HepG2 (cell line): ENCODE measurements around the gene CCDC3. TPM values are rescaled to one million over a fixed set of nuclear protein-coding genes. Genes with fewer than 3 reads are reported as not detected.

Source experiments
- ATAC-seq: fragments of 200-7000 bp; cut with Tn5 transposase; 3 replicates; pipeline ENCODE4 v1.9.1; 2020; ENCODE audit warnings: mild to moderate bottlenecking, moderate library complexity
- BruUV-seq: library from RNA; stranded (reverse); fragments of 400-500 nt; replicated peaks from 2 replicates; lab custom pipeline; 2021; lab: Mats Ljungman, UMichigan
- CTCF ChIA-PET: fragments of 300-600 bp; formaldehyde crosslinking; extraction: SDS; loops from one replicate; lab custom pipeline; 2021; ENCODE audit warnings: low total read pairs, inconsistent platforms, low intra/inter-chr PET ratio; lab: Yijun Ruan, JAX
- POLR2A ChIA-PET: fragments of 350-600 bp; sonication (Branson Sonifier 250); formaldehyde crosslinking; loops from one replicate; lab custom pipeline; 2020; ENCODE audit warnings: antibody characterized with exemption, inconsistent platforms; lab: Yijun Ruan, JAX
- DNase-seq: peaks from one replicate; pipeline ENCODE4 v3.0.0-alpha.2; 2015; ENCODE audit warnings: low spot score
- FAIRE-seq: peaks from 3 replicates; lab custom pipeline; 2011; peaks lifted over from hg19 to GRCh38; lab: Jason Lieb, UNC
- H2AFZ ChIP-seq: one replicate; pipeline ENCODE4 v1.6.1; 2011; ENCODE audit warnings: low read length, inconsistent platforms
- H3K27ac ChIP-seq: fragments of 300-600 bp; 3 replicates; pipeline ENCODE4 v1.8.0; 2011; ENCODE audit warnings: mixed run types, mild to moderate bottlenecking, mixed read lengths, low read length, inconsistent platforms; ENCODE audit not compliant: insufficient read depth; ENCODE audit errors: extremely low read length
- H3K27me3 ChIP-seq, 2 experiments: fragments of 200-600 bp in 1 of 2; 2 replicates in 1 of 2; 3 replicates in 1 of 2; pipeline versions ENCODE4 v1.6.0 to v1.8.0; 2011; ENCODE audit warnings: low read length in 2 of 2, mild to moderate bottlenecking in 2 of 2, moderate library complexity in 2 of 2, inconsistent platforms in 1 of 2; ENCODE audit not compliant: insufficient read depth in 2 of 2, control insufficient read depth in 1 of 2
- H3K36me3 ChIP-seq, 2 experiments: fragments of 200-600 bp in 1 of 2; replicated peaks in 1 of 2; 2 replicates in 1 of 2; 3 replicates in 1 of 2; pipeline versions ENCODE4 v1.5.1 to v1.8.0; 2011; ENCODE audit warnings: low read length in 2 of 2, inconsistent platforms in 1 of 2; ENCODE audit not compliant: insufficient read depth in 2 of 2, control insufficient read depth in 1 of 2
- H3K4me1 ChIP-seq: 2 replicates; pipeline ENCODE4 v1.5.1; 2012; ENCODE audit warnings: low read length, inconsistent platforms; ENCODE audit not compliant: insufficient read depth
- H3K4me2 ChIP-seq: 2 replicates; pipeline ENCODE4 v1.6.0; 2011; ENCODE audit warnings: low read depth, low read length, inconsistent platforms
- H3K4me3 ChIP-seq, 3 experiments: fragments of 200-600 bp in 1 of 3; sonication (generic), shearing (Covaris generic) in 1 of 3; replicated peaks in 1 of 3; 2 replicates each; pipeline ENCODE4 v1.5.1; 2011 to 2016; ENCODE audit warnings: low read length in 3 of 3, inconsistent platforms in 2 of 3, low read depth in 2 of 3, mild to moderate bottlenecking in 2 of 3, control low read depth in 1 of 3, mixed read lengths in 1 of 3; ENCODE audit not compliant: insufficient read depth in 1 of 3
- H3K79me2 ChIP-seq: one replicate; pipeline ENCODE4 v1.6.1; 2011; ENCODE audit warnings: low read length, inconsistent platforms; ENCODE audit not compliant: insufficient read depth
- H3K9ac ChIP-seq: 2 replicates; pipeline ENCODE4 v1.6.0; 2011; ENCODE audit warnings: mild to moderate bottlenecking, low read depth, low read length, inconsistent platforms; ENCODE audit not compliant: insufficient read depth
- H3K9me3 ChIP-seq: 2 replicates; pipeline ENCODE4 v1.5.1; 2012; ENCODE audit warnings: mild to moderate bottlenecking, low read length
- H4K20me1 ChIP-seq: 2 replicates; pipeline ENCODE4 v1.6.0; 2011; ENCODE audit warnings: inconsistent platforms, mild to moderate bottlenecking, low read length, moderate library complexity; ENCODE audit not compliant: insufficient read depth
- HNF4A ChIP-seq: sonication (generic); formaldehyde crosslinking; IDR thresholded peaks from 2 replicates; pipeline ENCODE4 v1.4.0; 2020; ENCODE audit warnings: missing genetic modification reagents
- HNF4G ChIP-seq, 2 experiments: sonication (generic) in 1 of 2; formaldehyde crosslinking in 1 of 2; IDR thresholded peaks; 2 replicates each; pipeline versions ENCODE4 v1.4.0 to v1.6.1; 2011 to 2020; ENCODE audit warnings: borderline replicate concordance in 2 of 2, low read depth in 2 of 2, mild to moderate bottlenecking in 2 of 2, low read length in 1 of 2, missing genetic modification reagents in 1 of 2, moderate library complexity in 1 of 2
- NCOA2 ChIP-seq: sonication (generic); formaldehyde crosslinking; IDR thresholded peaks from 2 replicates; pipeline ENCODE4 v1.8.0; 2022; ENCODE audit warnings: inconsistent platforms
- SOX6 ChIP-seq, 2 experiments: fragments of 450-650 bp in 1 of 2; sonication (generic) in 1 of 2; formaldehyde crosslinking in 1 of 2; IDR thresholded peaks; 2 replicates each; pipeline versions ENCODE4 v1.4.0 to v1.6.1; 2017 to 2020; ENCODE audit warnings: antibody characterized with exemption in 1 of 2, mild to moderate bottlenecking in 1 of 2, missing genetic modification reagents in 1 of 2
- SPEN ChIP-seq: sonication (generic); formaldehyde crosslinking; IDR thresholded peaks from 2 replicates; pipeline ENCODE4 v1.5.1; 2020; ENCODE audit warnings: low read depth, mild to moderate bottlenecking, missing genetic modification reagents
- TBX2 ChIP-seq: sonication (generic); formaldehyde crosslinking; IDR thresholded peaks from 2 replicates; pipeline ENCODE4 v1.5.0; 2020; ENCODE audit warnings: missing genetic modification reagents, mild to moderate bottlenecking, borderline replicate concordance
- USF2 ChIP-seq, 2 experiments: sonication (generic) in 1 of 2; formaldehyde crosslinking in 1 of 2; IDR thresholded peaks; 2 replicates each; pipeline versions ENCODE4 v1.5.1 to v1.6.1; 2011 to 2020; ENCODE audit warnings: borderline replicate concordance in 1 of 2, low read depth in 1 of 2, low read length in 1 of 2, mild to moderate bottlenecking in 1 of 2, missing genetic modification reagents in 1 of 2, moderate library complexity in 1 of 2
- ZNF431 ChIP-seq: sonication (generic); formaldehyde crosslinking; IDR thresholded peaks from 2 replicates; pipeline ENCODE4 v1.9.0; 2022; ENCODE audit warnings: missing genetic modification reagents, low read depth, mild to moderate bottlenecking, borderline replicate concordance
- WGBS: methylation state at CpG from one replicate; pipeline ENCODE4 v1.1.6; 2017; ENCODE audit warnings: low lambda C conversion rate; 5-methylcytosine and 5-hydroxymethylcytosine counted together
- in situ Hi-C: cut with HindIII; loops from 2 replicates; pipeline ENCODE4 v1.10.0; 2017; ENCODE audit warnings: low pct_unique_long_range_greater_than_20kb; ENCODE audit not compliant: extremely low pct_ligation_motif_present
- intact Hi-C: fragments of 100-400 bp; cut with micrococcal nuclease; formaldehyde crosslinking; loops from one replicate; pipeline ENCODE4 v1.10.0; 2022; ENCODE audit not compliant: unreplicated experiment
- polyA plus RNA-seq, 8 experiments: library from polyadenylated mRNA; depleted of rRNA in 3 of 8; stranded (reverse) in 7 of 8; unstranded in 1 of 8; fragments of >200 nt; fragmentation: Illumina TruSeq in 4 of 8; extraction: Trizol in 4 of 8; gene quantifications; 2 replicates each; pipeline versions ENCODE4 v1.2.1 to v1.2.3, GENCODE V29; 2011 to 2016; ENCODE audit warnings: low read depth in 4 of 8, missing spikeins in 1 of 8, mixed read lengths in 1 of 8; ENCODE audit not compliant: insufficient read depth in 1 of 8
- total RNA-seq, 5 experiments: library from RNA; depleted of rRNA; stranded (reverse); fragments of >200 nt; fragmentation: Illumina TruSeq; extraction: Trizol; gene quantifications; 2 replicates each; pipeline ENCODE4 v1.2.3, GENCODE V29; 2016; ENCODE audit warnings: low read depth in 1 of 5

CCDC3 gene
- total and polyA plus RNA-seq, 2 of the 13 experiments (the other 11 are each of a cell fraction or from before 2014, with no cell fraction given) = not detected

- Histone ChIP-seq H3K36me3 (no peaks in the 10 kb centered on the region), H3K4me1 (peaks cover 11% of the 10 kb centered on the region), H3K79me2 (no peaks in the 10 kb centered on the region), H3K4me2 (0 out of 2 replicates have a peak overlapping the region, but pooled peaks have one; percentile 5), H3K27ac (no peak overlapping the region), H3K4me3 (no peak overlapping the region), H4K20me1 (no peaks in the 10 kb centered on the region), H2AFZ (no peak overlapping the region), H3K9ac (no peak overlapping the region), H3K9me3 (no peaks in the 10 kb centered on the region), H3K27me3 (peaks cover 0 to 2% of the 10 kb centered on the region in 2 experiments; a peak in 2 of 5 replicates)
- intact Hi-C loops = no loop called here
- in situ Hi-C loops = no loop called here
- FAIRE-seq (no peak), DNase-seq (peak; percentile 6), ATAC-seq (peak; percentile 69)
- TF ChIP-seq HNF4G (IDR thresholded peaks at IDR 0.05; ENCODE audit: borderline replicate concordance, low read depth, low read length) (0 out of 2 replicates have a peak, but pooled peaks have one; percentile 17), HNF4G (CRISPR knock-in tag; IDR thresholded peaks at IDR 0.05; ENCODE audit: borderline replicate concordance, low read depth) (no peak), SOX6 (IDR thresholded peaks at IDR 0.05) (no peak), SOX6 (CRISPR knock-in tag; IDR thresholded peaks at IDR 0.05) (0 out of 2 replicates have a peak, but pooled peaks have one; percentile 37), TBX2 (CRISPR knock-in tag) (0 out of 2 replicates have a peak, but pooled peaks have one; percentile 24), USF2 (IDR thresholded peaks at IDR 0.05; ENCODE audit: low read depth, low read length) (peak; percentile 38), USF2 (CRISPR knock-in tag; IDR thresholded peaks at IDR 0.05; ENCODE audit: borderline replicate concordance) (peak; percentile 70; the same call in 1 of the 2 replicates), ZNF431 (CRISPR knock-in tag) (no peak), HNF4A (peak; percentile 43), SPEN (CRISPR knock-in tag) (no peak), NCOA2 (CRISPR knock-in tag) (0 out of 2 replicates have a peak, but pooled peaks have one; percentile 19)
- BruUV-seq = no TSS peak
- ChIA-PET POLR2A (no interaction called here), CTCF (no interaction called here)
- whole genome bisulfite sequencing = 11% methylated on average over 15 of the region's 15 CpGs
Measured at GRCh38 chr10:12960334-12960898, 41.1 kb downstream of the CCDC3 start.
